Measurements from ENCODE around the gene BTBD9. TPM values are rescaled to one million over a fixed set of nuclear protein-coding genes. Genes with fewer than 3 reads are reported as not detected.
A peak's percentile ranks its signal among the peaks of the same experiment; 100 is the strongest.
"Not testable (repeated sequence)": the region's sequence is repeated elsewhere in the genome, so short reads cannot be mapped to it uniquely, and the experiment has no call there.

BTBD9 gene
- total RNA-seq, 2 experiments from 2014 or later: 6.8 to 7.0 TPM

DNA sequence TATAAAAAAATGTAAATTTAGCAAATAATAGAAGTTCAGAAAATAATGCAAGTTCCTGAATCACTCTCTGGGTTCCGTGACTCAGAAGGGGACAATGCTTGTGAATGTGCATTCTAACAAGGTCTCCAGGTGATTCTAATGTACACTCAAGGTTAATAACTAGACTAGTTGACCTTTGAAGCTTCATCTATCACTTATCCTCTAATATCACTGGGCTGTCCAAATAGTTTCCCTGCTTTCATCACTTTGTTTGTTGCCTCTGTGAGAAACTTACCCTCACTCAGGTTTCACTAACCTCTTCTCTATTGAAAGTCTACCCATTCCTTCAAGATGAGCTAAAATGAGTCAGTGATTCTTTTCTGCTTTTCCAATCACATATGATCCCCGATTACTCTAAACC is 189.0 kb downstream of the BTBD9 start:
- Mint-ChIP-seq H3K27ac (no peak overlapping the region), H3K9me3 (peaks cover 4% of the 10 kb centered on the region), H3K4me3 (no peak overlapping the region)

DNA sequence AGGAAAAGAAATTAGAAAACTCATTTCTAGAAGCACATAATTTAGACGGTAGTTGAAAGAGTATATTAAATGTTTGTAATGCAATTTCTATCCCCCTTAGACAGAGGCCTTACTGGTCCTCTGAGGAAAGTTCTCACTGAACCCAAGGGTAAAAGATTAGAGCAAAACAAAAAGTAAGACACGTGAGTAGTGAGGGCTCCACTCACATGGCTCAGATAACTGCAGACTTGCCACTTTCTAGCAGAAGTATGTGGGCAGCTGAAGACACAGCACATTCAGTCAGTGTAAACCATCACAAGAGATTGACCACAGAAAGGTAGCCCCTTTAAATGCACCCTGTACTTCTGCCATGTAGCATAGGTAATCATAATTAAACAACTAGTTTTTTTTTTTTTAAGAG is 193.8 kb downstream of the BTBD9 start:
- Mint-ChIP-seq H3K9me3 (peaks cover 4% of the 10 kb centered on the region), H3K4me1 (peaks cover 11% of the 10 kb centered on the region), H3K4me3 (no peak overlapping the region), H3K36me3 (peaks cover 9% of the 10 kb centered on the region), H3K27ac (no peak overlapping the region), H3K27me3 (no peaks in the 10 kb centered on the region)
- no peak for DNase-seq

More for the DNA sequence above, 189.0 kb downstream of the BTBD9 start:
- DNase-seq: no peak
- H3K4me1 Mint-ChIP-seq: no peaks in the 10 kb centered on the region
- H3K36me3 Mint-ChIP-seq: peaks cover 10% of the 10 kb centered on the region
- no peaks in the 10 kb centered on the region for H3K27me3 Mint-ChIP-seq

DNA sequence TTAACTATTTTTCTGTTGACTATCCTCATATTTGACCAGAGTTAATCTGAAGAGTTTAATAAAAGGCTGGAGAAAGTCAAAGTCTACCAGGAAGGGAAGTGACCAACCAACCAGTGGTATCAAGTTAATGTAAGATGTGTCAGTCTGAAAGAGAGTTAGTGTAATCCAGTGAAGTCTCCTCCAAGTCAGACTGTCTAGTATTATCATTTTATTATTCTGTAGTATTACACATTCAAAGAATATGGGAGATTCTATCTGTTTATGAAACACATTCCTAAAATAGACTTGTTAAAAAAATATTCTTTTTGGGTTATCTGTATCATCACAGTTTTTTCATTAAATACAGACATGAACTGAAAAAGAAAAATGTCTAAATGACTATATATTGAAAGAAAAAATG is 194.4 kb downstream of the BTBD9 start:
- no peak for DNase-seq

DNA sequence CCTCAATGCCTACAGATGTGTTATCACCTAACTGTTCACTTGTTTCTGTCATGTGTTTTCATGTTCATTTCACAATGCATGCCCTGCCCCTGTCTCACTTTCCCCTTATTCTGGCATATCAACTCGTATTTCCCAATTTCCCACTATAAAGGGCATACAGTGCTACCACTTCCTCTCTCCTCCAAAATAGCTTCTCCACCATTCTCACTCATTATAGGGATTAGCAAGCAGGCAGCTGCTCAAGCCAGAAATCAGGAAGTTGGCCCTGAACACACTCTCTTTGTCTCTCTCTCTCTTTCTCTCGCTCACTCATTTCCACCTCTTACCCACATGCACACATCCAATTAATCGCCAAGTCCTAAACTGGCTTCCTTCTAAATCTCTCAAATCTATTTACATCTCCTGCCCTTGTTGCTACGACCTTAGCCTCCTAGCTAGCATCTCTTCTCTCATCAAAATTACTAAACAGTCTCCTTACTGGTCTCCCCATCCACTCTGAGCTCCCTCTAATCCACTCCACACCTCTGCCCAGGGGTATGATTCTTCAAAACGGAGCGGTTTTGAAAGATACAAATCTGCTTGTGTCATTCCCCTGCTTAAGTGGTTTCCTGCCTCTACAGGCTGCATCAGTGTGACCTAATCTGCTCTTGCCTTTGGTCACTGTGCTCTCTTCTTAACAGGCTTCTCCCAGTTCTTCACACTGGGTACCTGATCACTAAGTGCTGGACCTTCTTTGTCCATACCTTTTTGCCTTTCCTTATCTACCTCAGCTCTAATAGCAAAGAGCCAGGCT is 196.2 kb downstream of the BTBD9 start:
- Mint-ChIP-seq H3K27ac (peak overlapping the region; percentile 1), H3K9me3 (no peaks in the 10 kb centered on the region), H3K4me1 (peaks cover 11% of the 10 kb centered on the region), H3K4me3 (no peak overlapping the region), H3K36me3 (peaks cover 3% of the 10 kb centered on the region), H3K27me3 (no peaks in the 10 kb centered on the region)
- DNase-seq: no peak

More for the DNA sequence above, 194.4 kb downstream of the BTBD9 start:
- Mint-ChIP-seq H3K4me3 (no peak overlapping the region), H3K27ac (no peak overlapping the region), H3K9me3 (peaks cover 4% of the 10 kb centered on the region), H3K36me3 (peaks cover 7% of the 10 kb centered on the region), H3K4me1 (peaks cover 11% of the 10 kb centered on the region), H3K27me3 (no peaks in the 10 kb centered on the region)

DNA sequence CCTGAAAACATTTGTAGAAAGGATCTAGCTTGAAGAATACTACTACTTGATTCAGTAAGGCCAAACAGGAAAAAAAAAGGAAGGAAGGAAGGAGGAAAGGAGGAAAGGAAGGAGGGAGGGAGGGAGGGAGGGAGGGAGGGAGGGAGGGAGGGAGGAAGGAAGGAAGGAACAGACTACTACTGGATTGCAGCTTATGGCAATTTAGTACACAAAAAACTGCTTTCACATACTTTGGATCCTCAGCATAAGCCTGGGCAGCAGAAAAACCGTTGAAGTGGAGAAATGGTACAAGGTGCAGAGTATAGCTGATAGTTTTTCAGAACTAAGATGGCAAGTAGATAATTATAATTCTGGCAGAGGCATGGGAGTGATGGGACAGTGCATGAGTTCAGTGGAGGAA is 201.6 kb downstream of the BTBD9 start:
- no peak for DNase-seq
- H3K4me3 Mint-ChIP-seq: no peak overlapping the region
- H3K36me3 Mint-ChIP-seq: peaks cover 19% of the 10 kb centered on the region

DNA sequence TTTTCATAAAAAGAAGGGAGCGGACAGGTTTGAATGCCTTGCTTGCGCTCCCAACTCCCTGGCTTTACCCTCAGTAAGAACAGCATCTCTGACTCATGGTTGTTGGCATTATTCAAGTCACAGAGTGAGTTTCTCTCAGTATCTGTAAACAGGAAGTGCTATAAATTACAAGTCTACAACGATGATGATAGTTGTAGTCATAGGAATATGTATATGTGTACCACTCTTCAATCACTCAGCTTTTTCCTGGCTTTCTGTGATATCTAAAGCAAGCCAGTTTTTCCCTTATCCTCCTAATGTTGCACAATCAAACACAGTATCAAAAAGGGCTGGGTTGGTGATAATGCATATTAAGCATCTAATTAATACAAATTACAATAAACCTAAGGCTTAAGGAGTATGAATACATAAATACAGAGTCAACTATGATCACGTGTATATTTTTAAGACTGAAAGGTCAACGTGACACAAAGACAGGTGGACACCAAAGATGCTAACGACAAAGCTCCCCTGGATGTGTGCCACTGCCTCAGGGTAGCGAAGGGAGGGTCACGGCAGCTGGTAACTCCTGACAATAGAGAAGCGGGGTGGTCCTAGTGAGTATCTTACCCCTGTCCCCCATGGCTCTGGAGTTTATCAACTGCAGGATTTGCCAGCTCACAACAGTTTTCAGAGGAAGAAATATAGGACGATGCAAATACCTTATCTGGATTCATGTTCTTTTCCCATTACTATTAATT is 202.8 kb downstream of the BTBD9 start:
- H3K9me3 Mint-ChIP-seq: peaks cover 9% of the 10 kb centered on the region
- H3K4me1 Mint-ChIP-seq: peaks cover 13% of the 10 kb centered on the region
- no peak overlapping the region for H3K4me3 Mint-ChIP-seq
- H3K36me3 Mint-ChIP-seq: peaks cover 23% of the 10 kb centered on the region
- H3K27me3 Mint-ChIP-seq: no peaks in the 10 kb centered on the region
- H3K27ac Mint-ChIP-seq: no peak overlapping the region
- DNase-seq: no peak

More for the DNA sequence above, 201.6 kb downstream of the BTBD9 start:
- no peak overlapping the region for H3K27ac Mint-ChIP-seq
- peaks cover 8% of the 10 kb centered on the region for H3K9me3 Mint-ChIP-seq
- H3K27me3 Mint-ChIP-seq: no peaks in the 10 kb centered on the region
- H3K4me1 Mint-ChIP-seq: peaks cover 10% of the 10 kb centered on the region

DNA sequence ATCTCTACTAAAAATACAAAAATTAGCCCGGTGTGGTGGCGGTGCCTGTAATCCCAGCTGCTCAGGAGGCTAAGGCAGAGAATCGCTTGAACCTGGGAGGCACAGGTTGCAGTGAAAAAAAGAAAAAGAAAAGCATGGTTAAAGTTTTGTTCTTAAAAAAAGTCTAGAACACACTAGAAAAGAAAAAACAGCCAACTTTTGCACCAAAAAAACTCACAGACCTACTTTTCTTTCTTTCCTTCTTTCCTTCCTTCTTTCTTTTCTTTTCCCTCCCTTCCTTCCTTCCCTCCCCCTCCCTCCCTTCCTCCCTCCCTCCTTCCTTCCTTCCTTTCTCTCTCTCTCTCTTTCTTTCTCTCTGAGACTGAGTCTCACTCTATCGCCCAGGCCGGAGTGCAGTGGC is 204.4 kb downstream of the BTBD9 start:
- H3K4me1 Mint-ChIP-seq: peaks cover 13% of the 10 kb centered on the region
- H3K9me3 Mint-ChIP-seq: peaks cover 9% of the 10 kb centered on the region
- H3K4me3 Mint-ChIP-seq: no peak overlapping the region

DNA sequence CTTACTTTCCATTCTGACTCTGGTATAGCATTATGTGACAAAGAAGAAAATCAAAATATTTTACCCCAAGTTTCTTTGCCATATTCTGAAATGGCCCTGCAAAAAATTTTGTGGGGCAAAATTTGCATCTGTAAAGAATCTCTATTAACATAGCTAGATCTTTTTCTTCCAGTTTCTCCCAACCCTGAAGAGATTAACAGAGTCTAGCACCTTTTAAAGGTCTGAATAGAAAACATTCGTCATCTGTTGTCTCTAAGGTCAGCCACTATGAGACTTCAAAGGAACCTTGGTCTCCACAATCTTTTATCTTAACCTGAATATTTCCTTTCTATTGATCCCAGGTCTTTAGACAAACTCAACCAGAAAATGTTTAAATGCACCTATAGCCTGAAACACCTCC is 205.7 kb downstream of the BTBD9 start:
- H3K4me3 Mint-ChIP-seq: no peak overlapping the region
- H3K4me1 Mint-ChIP-seq: peaks cover 13% of the 10 kb centered on the region
- H3K9me3 Mint-ChIP-seq: peaks cover 9% of the 10 kb centered on the region
- H3K27me3 Mint-ChIP-seq: no peaks in the 10 kb centered on the region
- H3K36me3 Mint-ChIP-seq: peaks cover 22% of the 10 kb centered on the region
- no peak overlapping the region for H3K27ac Mint-ChIP-seq
- DNase-seq: no peak

More for the DNA sequence above, 204.4 kb downstream of the BTBD9 start:
- H3K27me3 Mint-ChIP-seq: no peaks in the 10 kb centered on the region
- no peak for DNase-seq
- H3K36me3 Mint-ChIP-seq: peaks cover 25% of the 10 kb centered on the region
- H3K27ac Mint-ChIP-seq: no peak overlapping the region

DNA sequence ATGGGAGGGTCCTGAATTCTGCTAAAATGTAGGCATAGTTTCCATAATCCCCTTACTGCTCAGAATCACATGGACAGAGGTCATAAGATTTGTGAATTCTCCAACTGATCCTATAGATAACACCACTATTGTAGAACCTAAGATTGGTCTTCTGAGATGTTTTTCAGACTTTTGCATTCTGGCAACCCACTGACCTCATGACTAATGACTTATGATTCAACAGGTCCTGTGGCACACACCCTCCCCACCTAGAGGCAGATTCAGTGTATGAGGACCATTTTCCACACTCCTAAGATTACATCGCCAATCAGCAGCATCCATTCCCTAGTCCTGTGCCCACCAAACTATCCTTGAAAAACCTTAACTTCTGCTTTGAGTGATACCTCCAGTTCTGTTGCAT is 207.2 kb downstream of the BTBD9 start:
- Mint-ChIP-seq H3K36me3 (peaks cover 21% of the 10 kb centered on the region), H3K9me3 (peaks cover 9% of the 10 kb centered on the region), H3K4me3 (no peak overlapping the region), H3K4me1 (peaks cover 13% of the 10 kb centered on the region), H3K27me3 (no peaks in the 10 kb centered on the region), H3K27ac (no peak overlapping the region)
- peak; percentile 4 for DNase-seq

DNA sequence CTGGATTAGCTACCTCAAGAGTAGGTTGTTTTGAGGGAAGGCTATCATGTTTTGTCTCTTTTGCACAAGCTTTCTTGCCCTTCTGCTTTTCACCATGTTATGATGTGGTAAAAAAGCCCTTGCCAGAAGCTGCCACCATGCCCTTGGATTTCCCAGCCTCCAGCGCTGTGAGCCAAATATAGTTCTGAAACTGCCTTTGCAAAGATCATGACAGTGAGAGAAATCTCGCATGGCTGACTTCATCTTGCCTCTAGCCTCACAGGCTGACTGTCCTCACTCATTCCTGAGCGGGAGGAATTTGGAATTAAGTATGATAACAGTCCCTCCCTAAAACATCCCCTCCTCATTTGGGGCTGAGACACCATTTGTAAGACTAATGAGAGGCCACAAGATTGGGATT is 207.7 kb downstream of the BTBD9 start:
- peaks cover 13% of the 10 kb centered on the region for H3K4me1 Mint-ChIP-seq
- DNase-seq: no peak
- no peak overlapping the region for H3K4me3 Mint-ChIP-seq
- peaks cover 21% of the 10 kb centered on the region for H3K36me3 Mint-ChIP-seq
- H3K27ac Mint-ChIP-seq: no peak overlapping the region
- peaks cover 9% of the 10 kb centered on the region for H3K9me3 Mint-ChIP-seq
- no peaks in the 10 kb centered on the region for H3K27me3 Mint-ChIP-seq

DNA sequence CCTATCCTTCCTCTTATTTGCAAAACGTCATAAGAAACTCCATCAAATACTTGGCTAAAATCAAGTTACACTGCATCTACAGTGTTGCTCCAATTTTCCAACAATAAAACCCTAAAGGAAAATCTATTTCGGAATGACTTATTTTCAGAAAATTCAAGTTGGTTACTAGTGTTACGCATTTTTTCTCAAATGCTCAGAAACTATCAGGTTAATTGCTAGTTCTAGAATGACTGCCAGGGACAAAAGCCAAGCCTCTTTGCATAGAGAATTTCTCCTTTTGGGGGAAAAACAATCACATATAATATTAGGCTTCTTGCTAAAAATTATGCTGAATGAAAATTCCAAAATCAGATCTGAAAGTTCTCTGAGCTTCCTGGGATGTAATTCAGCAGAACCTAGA is 210.2 kb downstream of the BTBD9 start:
- Mint-ChIP-seq H3K27me3 (no peaks in the 10 kb centered on the region), H3K27ac (no peak overlapping the region), H3K4me3 (no peak overlapping the region), H3K9me3 (peaks cover 9% of the 10 kb centered on the region), H3K36me3 (peaks cover 18% of the 10 kb centered on the region), H3K4me1 (peaks cover 9% of the 10 kb centered on the region)
- DNase-seq: no peak

DNA sequence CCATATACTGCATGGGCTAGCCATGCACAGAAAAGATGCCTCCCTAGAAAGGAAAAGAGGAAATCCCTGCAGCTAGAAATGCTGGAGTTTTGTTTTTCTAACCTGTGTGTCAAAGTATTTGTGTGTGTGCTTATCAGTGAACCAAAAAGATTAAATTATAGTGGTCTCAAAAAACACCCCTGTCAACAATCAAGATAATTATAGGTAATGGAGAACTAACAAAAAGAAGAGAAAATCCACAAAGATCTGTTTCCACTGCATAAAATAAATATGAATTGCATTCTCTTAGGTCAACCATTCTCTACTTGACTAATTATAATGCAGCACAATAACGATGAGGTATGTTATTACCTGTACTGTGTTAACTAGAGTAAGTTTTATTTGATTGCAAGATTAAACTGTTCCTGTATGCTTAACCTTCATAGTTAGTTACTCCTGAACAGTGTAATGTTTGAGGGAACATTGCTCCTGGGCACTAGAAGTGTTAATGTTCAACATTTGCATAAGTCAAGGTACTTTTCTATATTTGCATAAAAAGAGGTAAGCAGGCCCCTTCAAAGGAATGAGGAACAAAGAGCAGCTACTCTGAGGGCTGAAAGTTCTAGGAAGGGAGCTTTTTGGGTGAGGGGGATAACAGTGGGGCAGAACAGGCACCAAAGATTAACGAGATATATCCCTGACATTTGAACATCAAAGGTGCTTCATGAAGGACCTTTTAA is 212.1 kb downstream of the BTBD9 start:
- peaks cover 2% of the 10 kb centered on the region for H3K4me1 Mint-ChIP-seq
- no peak overlapping the region for H3K27ac Mint-ChIP-seq
- H3K27me3 Mint-ChIP-seq: no peaks in the 10 kb centered on the region
- H3K4me3 Mint-ChIP-seq: no peak overlapping the region
- peaks cover 4% of the 10 kb centered on the region for H3K36me3 Mint-ChIP-seq
- DNase-seq: no peak
- H3K9me3 Mint-ChIP-seq: no peaks in the 10 kb centered on the region

DNA sequence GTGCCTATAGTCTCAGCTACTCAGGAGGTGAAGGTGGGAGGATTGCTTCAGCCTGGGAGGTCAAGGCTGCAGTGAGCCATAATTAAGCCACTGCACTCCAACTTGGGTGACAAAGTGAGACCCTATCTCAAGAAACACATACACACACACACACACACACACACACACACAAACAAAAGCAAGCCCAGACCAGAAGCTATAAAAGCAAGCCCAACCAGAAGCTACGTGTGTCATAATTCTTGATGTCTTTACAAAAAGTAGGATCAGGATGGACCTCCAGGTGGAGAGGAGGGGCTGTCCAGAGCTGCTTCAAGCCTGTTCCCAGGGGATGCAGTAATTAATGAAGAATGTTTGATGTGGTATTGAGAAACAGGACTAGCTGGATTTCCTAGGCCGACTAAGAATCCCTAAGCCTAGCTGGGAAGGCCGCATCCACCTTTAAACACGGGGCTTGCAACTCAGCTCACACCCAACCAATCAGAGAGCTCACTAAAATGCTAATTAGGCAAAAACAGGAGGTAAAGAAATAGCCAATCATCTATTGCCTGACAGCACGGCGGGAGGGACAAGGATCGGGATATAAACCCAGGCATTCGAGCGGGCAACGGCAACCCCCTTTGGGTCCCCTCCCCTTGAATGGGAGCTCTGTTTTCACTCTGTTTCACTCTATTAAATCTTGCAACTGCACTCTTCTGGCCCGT is 213.8 kb downstream of the BTBD9 start:
- not testable (repeated sequence) for H3K36me3 Mint-ChIP-seq, H3K4me1 Mint-ChIP-seq, H3K27me3 Mint-ChIP-seq, H3K27ac Mint-ChIP-seq, DNase-seq, H3K9me3 Mint-ChIP-seq, H3K4me3 Mint-ChIP-seq

DNA sequence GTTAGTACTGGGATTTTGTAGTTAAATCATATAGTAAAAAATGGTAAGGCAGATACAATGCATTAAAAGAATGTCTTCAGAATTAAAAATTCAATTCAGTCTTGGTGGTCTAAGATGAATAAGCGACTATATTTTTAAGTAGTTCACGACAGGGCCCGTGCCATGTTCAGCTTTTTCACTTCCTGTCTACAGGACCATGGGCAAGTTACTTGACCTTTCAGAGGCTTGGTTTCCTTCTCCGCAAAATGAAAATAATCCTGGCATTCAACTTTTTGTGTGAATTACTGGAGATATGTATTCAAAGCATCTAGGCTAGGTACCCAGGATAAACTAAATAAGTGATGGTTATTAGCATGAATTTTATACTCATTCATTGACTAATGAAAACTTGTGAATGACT is 216.0 kb downstream of the BTBD9 start:
- H3K27ac Mint-ChIP-seq: no peak overlapping the region
- no peaks in the 10 kb centered on the region for H3K36me3 Mint-ChIP-seq
- no peaks in the 10 kb centered on the region for H3K27me3 Mint-ChIP-seq
- no peaks in the 10 kb centered on the region for H3K4me1 Mint-ChIP-seq
- no peaks in the 10 kb centered on the region for H3K9me3 Mint-ChIP-seq
- no peak for DNase-seq
- H3K4me3 Mint-ChIP-seq: no peak overlapping the region

DNA sequence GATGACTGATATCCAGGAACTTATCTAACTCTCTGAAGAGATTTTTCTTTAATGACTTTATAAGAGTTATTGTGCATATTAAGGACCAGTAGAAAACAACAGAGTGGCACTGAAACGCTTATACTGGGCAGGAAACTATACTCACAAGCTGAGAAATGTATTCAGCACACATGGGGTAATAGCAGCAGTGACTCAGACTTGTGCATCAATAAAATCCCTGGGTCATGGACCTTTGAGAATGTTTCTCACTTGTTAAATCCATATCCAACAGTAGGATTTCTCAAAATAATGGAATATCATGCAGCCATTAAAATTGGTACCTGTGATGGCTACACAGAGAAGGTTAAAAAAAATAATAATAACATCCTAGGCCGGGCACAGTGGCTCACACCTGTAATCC is 219.5 kb downstream of the BTBD9 start:
- H3K27ac Mint-ChIP-seq: no peak overlapping the region
- peaks cover 3% of the 10 kb centered on the region for H3K36me3 Mint-ChIP-seq
- no peaks in the 10 kb centered on the region for H3K9me3 Mint-ChIP-seq
- no peak overlapping the region for H3K4me3 Mint-ChIP-seq
- DNase-seq: no peak
- H3K27me3 Mint-ChIP-seq: no peaks in the 10 kb centered on the region
- no peaks in the 10 kb centered on the region for H3K4me1 Mint-ChIP-seq
